B cell (primary cell): ENCODE results near the gene BMS1. TPM values are rescaled to one million over a fixed set of nuclear protein-coding genes. Genes with fewer than 3 reads are reported as not detected.

Source experiments
- ATAC-seq: fragments of 200-7000 bp; cut with Tn5 transposase; one replicate; pipeline ENCODE4 v1.10.0; 2021; ENCODE audit warnings: low read depth, mild to moderate bottlenecking, moderate number of reproducible peaks, moderate library complexity
- CTCF ChIA-PET: fragments of 350-600 bp; sonication (Branson Sonifier 250); formaldehyde crosslinking; loops from one replicate; lab custom pipeline; 2021; ENCODE audit warnings: antibody characterized with exemption, inconsistent platforms; lab: Charles Lee
- POLR2A ChIA-PET: fragments of 350-600 bp; sonication (Branson Sonifier 250); formaldehyde crosslinking; loops from one replicate; lab custom pipeline; 2021; ENCODE audit warnings: antibody characterized with exemption; lab: Charles Lee
- DNase-seq: peaks from one replicate; pipeline ENCODE4 v3.0.0; 2013
- H2AFZ ChIP-seq: 2 replicates; pipeline ENCODE4 v1.6.1; 2012; ENCODE audit warnings: mild to moderate bottlenecking, low read depth, low read length; ENCODE audit not compliant: insufficient read depth, poor library complexity, severe bottlenecking
- H3K27ac ChIP-seq, 2 donors: 1 replicate in 1 of 2; 2 replicates in 1 of 2; pipeline ENCODE4 v1.5.1; 2012 to 2013; ENCODE audit warnings: low read length in 2 of 2, mild to moderate bottlenecking in 2 of 2, moderate library complexity in 1 of 2
- H3K27me3 ChIP-seq, 4 experiments: fragments of 200-600 bp in 1 of 4; sonication (generic) in 1 of 4; replicated peaks in 1 of 4; 1 replicate in 2 of 4; 2 replicates in 2 of 4; pipeline versions ENCODE4 v1.6.1 to v1.7.0; 2013 to 2016; ENCODE audit warnings: low read length in 3 of 4, mild to moderate bottlenecking in 2 of 4, mixed read lengths in 1 of 4, moderate library complexity in 1 of 4; ENCODE audit not compliant: insufficient read depth in 4 of 4, control insufficient read depth in 3 of 4; ENCODE audit errors: control extremely low read depth in 1 of 4
- H3K36me3 ChIP-seq, 2 experiments: replicated peaks in 1 of 2; 1 replicate in 1 of 2; 2 replicates in 1 of 2; pipeline versions ENCODE4 v1.6.1 to v1.7.1; 2013; ENCODE audit warnings: low read length in 1 of 2; ENCODE audit not compliant: insufficient read depth in 2 of 2, control insufficient read depth in 1 of 2; ENCODE audit errors: control extremely low read depth in 1 of 2, extremely low read depth in 1 of 2
- H3K4me1 ChIP-seq, 2 donors: fragments of 200-600 bp in 1 of 2; sonication (generic) in 1 of 2; 1 replicate in 1 of 2; 2 replicates in 1 of 2; pipeline versions ENCODE4 v1.5.1 to v1.6.1; 2013 to 2017; ENCODE audit warnings: low read length in 2 of 2; ENCODE audit not compliant: control insufficient read depth in 2 of 2, insufficient read depth in 2 of 2
- H3K4me2 ChIP-seq: replicated peaks from 2 replicates; pipeline ENCODE3; 2012; ENCODE audit warnings: mild to moderate bottlenecking, low read depth, low read length; ENCODE audit not compliant: poor library complexity, severe bottlenecking
- H3K4me3 ChIP-seq, 5 experiments: fragments of 200-600 bp in 1 of 5; sonication (generic) in 1 of 5; 1 replicate in 3 of 5; 2 replicates in 2 of 5; pipeline versions ENCODE4 v1.5.1 to v1.7.0; 2011 to 2016; ENCODE audit warnings: low read length in 4 of 5, mild to moderate bottlenecking in 4 of 5, low read depth in 2 of 5, control low read depth in 1 of 5, moderate library complexity in 1 of 5; ENCODE audit not compliant: insufficient read depth in 1 of 5; ENCODE audit errors: control extremely low read depth in 1 of 5, extremely low read depth in 1 of 5
- H3K79me2 ChIP-seq: fragments of 200-600 bp; sonication (generic); one replicate; pipeline ENCODE4 v1.6.0; 2016; ENCODE audit warnings: low read length; ENCODE audit not compliant: control insufficient read depth, insufficient read depth
- H3K9ac ChIP-seq: fragments of 200-600 bp; sonication (generic); 2 replicates; pipeline ENCODE4 v1.6.1; 2017; ENCODE audit warnings: mild to moderate bottlenecking, low read length, moderate library complexity
- H3K9me3 ChIP-seq, 3 donors: one replicate each; pipeline versions ENCODE4 v1.6.1 to v1.7.1; 2013; ENCODE audit warnings: low read length in 2 of 3; ENCODE audit not compliant: control insufficient read depth in 2 of 3, insufficient read depth in 1 of 3; ENCODE audit errors: control extremely low read depth in 1 of 3
- H4K20me1 ChIP-seq: 2 replicates; pipeline ENCODE4 v1.6.0; 2012; ENCODE audit warnings: mild to moderate bottlenecking, low read length; ENCODE audit not compliant: insufficient read depth, control insufficient read depth, poor library complexity, severe bottlenecking
- H3K27ac Mint-ChIP-seq: one replicate; pipeline ENCODE4 v1.8.0; 2021; ENCODE audit warnings: mixed read lengths
- H3K27me3 Mint-ChIP-seq: one replicate; pipeline ENCODE4 v1.8.0; 2021; ENCODE audit warnings: mixed read lengths
- H3K4me1 Mint-ChIP-seq: one replicate; pipeline ENCODE4 v1.8.0; 2021; ENCODE audit warnings: mixed read lengths
- H3K4me3 Mint-ChIP-seq: one replicate; pipeline ENCODE4 v1.8.0; 2021; ENCODE audit warnings: mixed read lengths
- H3K9me3 Mint-ChIP-seq: one replicate; pipeline ENCODE4 v1.8.0; 2022; ENCODE audit warnings: mixed read lengths; ENCODE audit not compliant: insufficient read depth
- EZH2 ChIP-seq: IDR thresholded peaks from 2 replicates; pipeline ENCODE4 v1.6.1; 2012; ENCODE audit warnings: borderline replicate concordance, low read depth, mild to moderate bottlenecking, moderate library complexity, low read length; ENCODE audit not compliant: insufficient read depth, poor library complexity, severe bottlenecking
- WGBS: methylation state at CpG from one replicate; pipeline ENCODE4 v1.1.5; 2013; ENCODE audit warnings: missing lambda C conversion rate; ENCODE audit not compliant: insufficient coverage; 5-methylcytosine and 5-hydroxymethylcytosine counted together
- intact Hi-C: fragments of 100-400 bp; cut with micrococcal nuclease; formaldehyde crosslinking; loops from one replicate; pipeline ENCODE4 v1.10.0; 2022
- polyA plus RNA-seq: library from polyadenylated mRNA; depleted of rRNA; stranded (reverse); fragments of >200 nt; gene quantifications from 2 replicates; pipeline ENCODE4 v1.2.3, GENCODE V29; 2012
- total RNA-seq, 2 donors: library from RNA; stranded (reverse); fragments of 120-200 nt in 1 of 2; gene quantifications; 1 replicate in 1 of 2; 2 replicates in 1 of 2; pipeline versions ENCODE4 v1.2.3 to v1.2.4, GENCODE V29; 2013 to 2022
- TF ChIP-seq, protein P1 (sequence below): fragments of 200-600 bp; IDR thresholded peaks from one replicate; pipeline ENCODE4 v1.8.0; 2022; ENCODE audit warnings: antibody characterized with exemption, mild to moderate bottlenecking

Gene BMS1
- total and polyA plus RNA-seq, 2 donors (not counting 1 experiment from before 2014, with no cell fraction given): 3.1 to 17.5 TPM

DNA sequence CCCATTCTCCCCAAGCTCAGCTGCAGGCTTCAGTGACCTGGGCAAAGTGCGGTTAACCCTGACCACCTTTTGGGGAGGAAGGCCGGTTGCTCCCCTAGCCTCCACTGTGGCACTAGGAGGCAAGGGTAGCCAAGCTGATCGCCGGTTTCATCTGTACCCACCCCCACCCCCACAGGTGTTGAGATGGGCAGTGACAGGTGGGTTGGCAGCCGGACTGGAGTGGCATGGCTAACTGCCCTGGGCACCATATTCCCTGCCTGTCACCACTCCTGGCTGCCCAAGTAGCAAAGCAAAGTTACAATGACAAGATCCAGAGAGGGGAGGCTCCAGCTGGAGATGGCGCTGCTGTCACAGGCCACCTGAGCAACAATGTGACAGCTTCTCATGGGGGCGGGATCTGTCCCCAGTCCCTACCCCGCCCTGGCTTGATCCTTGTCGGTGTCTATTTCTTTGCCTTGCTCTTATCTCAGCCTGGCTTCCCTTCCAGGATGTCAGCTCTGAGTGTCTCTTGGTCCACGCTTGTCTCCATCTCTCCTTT is 27.0 kb upstream of the BMS1 start:
- intact Hi-C loops: no loop called here
- H3K9me3 ChIP-seq: peaks cover 0 to 25% (median 0%) of the 10 kb centered on the region in 3 donors
- no peak overlapping the region for H3K9ac ChIP-seq
- peak overlapping the region; percentile 80 for H2AFZ ChIP-seq
- ChIA-PET POLR2A (no interaction called here), CTCF (no interaction called here)
- H3K4me1 Mint-ChIP-seq: peaks cover 18% of the 10 kb centered on the region
- H3K79me2 ChIP-seq: no peaks in the 10 kb centered on the region
- H3K27me3 ChIP-seq: peaks cover 0 to 63% (median 19%) of the 10 kb centered on the region in 4 experiments
- peak overlapping the region; percentile 20 for H3K4me3 Mint-ChIP-seq
- H3K4me3 ChIP-seq: no peak overlapping the region
- no peak overlapping the region for H3K27ac Mint-ChIP-seq
- no peak overlapping the region for H3K27ac ChIP-seq
- ATAC-seq (no peak), DNase-seq (no peak)
- H3K4me1 ChIP-seq: peaks cover 27 to 28% of the 10 kb centered on the region in 2 donors
- H3K27me3 Mint-ChIP-seq: peaks cover 66% of the 10 kb centered on the region
- TF ChIP-seq EZH2: no peak
- TF ChIP-seq, protein P1, sequence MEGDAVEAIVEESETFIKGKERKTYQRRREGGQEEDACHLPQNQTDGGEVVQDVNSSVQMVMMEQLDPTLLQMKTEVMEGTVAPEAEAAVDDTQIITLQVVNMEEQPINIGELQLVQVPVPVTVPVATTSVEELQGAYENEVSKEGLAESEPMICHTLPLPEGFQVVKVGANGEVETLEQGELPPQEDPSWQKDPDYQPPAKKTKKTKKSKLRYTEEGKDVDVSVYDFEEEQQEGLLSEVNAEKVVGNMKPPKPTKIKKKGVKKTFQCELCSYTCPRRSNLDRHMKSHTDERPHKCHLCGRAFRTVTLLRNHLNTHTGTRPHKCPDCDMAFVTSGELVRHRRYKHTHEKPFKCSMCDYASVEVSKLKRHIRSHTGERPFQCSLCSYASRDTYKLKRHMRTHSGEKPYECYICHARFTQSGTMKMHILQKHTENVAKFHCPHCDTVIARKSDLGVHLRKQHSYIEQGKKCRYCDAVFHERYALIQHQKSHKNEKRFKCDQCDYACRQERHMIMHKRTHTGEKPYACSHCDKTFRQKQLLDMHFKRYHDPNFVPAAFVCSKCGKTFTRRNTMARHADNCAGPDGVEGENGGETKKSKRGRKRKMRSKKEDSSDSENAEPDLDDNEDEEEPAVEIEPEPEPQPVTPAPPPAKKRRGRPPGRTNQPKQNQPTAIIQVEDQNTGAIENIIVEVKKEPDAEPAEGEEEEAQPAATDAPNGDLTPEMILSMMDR: no peak
- no peaks in the 10 kb centered on the region for H3K9me3 Mint-ChIP-seq
- no peaks in the 10 kb centered on the region for H4K20me1 ChIP-seq
- H3K4me2 ChIP-seq: peak overlapping the region; percentile 91
- no peaks in the 10 kb centered on the region for H3K36me3 ChIP-seq
- 79% methylated on average over 6 of the region's 10 CpGs for WGBS

DNA sequence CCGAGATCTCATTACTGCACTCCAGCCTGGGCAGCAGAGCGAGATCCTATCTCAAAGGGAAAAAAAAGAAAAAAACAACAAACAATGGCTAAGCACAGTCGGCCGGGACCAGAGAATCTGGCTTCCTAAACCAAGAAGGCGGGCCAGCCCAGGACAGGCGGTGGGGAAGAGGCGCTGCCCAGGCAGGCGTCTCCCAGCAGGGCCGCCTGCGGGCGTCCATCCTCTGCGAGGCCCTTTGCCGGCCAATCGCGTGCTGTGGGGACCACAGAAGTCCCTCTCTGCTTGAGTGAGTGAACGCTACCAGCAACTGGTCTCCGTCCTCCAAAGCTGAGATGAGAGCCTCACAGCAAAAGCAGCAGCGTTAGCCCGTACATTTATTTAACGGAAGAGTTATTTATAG is 14.7 kb upstream of the BMS1 start:
- ChIA-PET POLR2A (no interaction called here), CTCF (no interaction called here)
- Histone ChIP-seq H2AFZ (no peak overlapping the region), H3K9ac (no peak overlapping the region), H4K20me1 (no peaks in the 10 kb centered on the region), H3K9me3 (peaks cover 0 to 29% (median 2%) of the 10 kb centered on the region in 3 donors), H3K4me1 (no peaks in the 10 kb centered on the region), H3K36me3 (no peaks in the 10 kb centered on the region), H3K79me2 (no peaks in the 10 kb centered on the region), H3K4me2 (no peak overlapping the region), H3K4me3 (no peak overlapping the region), H3K27ac (no peak overlapping the region), H3K27me3 (peaks cover 0 to 7% (median 1%) of the 10 kb centered on the region in 4 experiments)
- Mint-ChIP-seq H3K27me3 (peaks cover 31% of the 10 kb centered on the region), H3K4me3 (no peak overlapping the region), H3K4me1 (no peaks in the 10 kb centered on the region), H3K27ac (no peak overlapping the region), H3K9me3 (no peaks in the 10 kb centered on the region)
- ATAC-seq (no peak), DNase-seq (no peak)
- WGBS: 92% methylated on average over 16 of the region's 20 CpGs
- TF ChIP-seq, protein P1: no peak
- TF ChIP-seq EZH2: no peak
- intact Hi-C loops: no loop called here
